Fibroblast of lung (primary cell): Measurements from ENCODE around the gene CHCHD10.

ENCODE experiments used
- CTCF ChIP-seq, 2 donors: IDR thresholded peaks in 1 of 2; conservative IDR thresholded peaks in 1 of 2; 1 replicate in 1 of 2; 2 replicates in 1 of 2; pipeline ENCODE4 v1.5.1; 2011 to 2012; ENCODE audit warnings: low read length in 2 of 2, control low read depth in 1 of 2, inconsistent platforms in 1 of 2, low read depth in 1 of 2, mild to moderate bottlenecking in 1 of 2
- EZH2 ChIP-seq: IDR thresholded peaks from 2 replicates; pipeline ENCODE4 v1.5.1; 2012; ENCODE audit warnings: low read length, control low read depth, mild to moderate bottlenecking; ENCODE audit errors: missing control alignments

- TF ChIP-seq EZH2 (no peak), CTCF (conservative IDR thresholded peaks at IDR 0.05 in 1 of 2, IDR thresholded peaks at IDR 0.05 in 1 of 2; ENCODE audit: low read depth in 1 of 2, low read length in 2 of 2) (no peak)
Observed at GRCh38 chr22:23745791-23746190, 22.0 kb downstream of the CHCHD10 start.
